ENCODE results near the gene CYB561A3.
A peak's percentile ranks its signal among the peaks of the same experiment; 100 is the strongest.
"Not testable (repeated sequence)": the region's sequence is repeated elsewhere in the genome, so short reads cannot be mapped to it uniquely, and the experiment has no call there.

Gene CYB561A3

GRCh38 chr11:61384271-61385242, 22.9 kb upstream of the CYB561A3 start:
- DNase-seq (ENCODE audit: low read depth) = peak; percentile 77
- H3K4me3 ChIP-seq (ENCODE audit: low read depth, low read length) = no peak overlapping the region
- TF ChIP-seq CTCF (IDR thresholded peaks at IDR 0.05; ENCODE audit: low read depth, low read length) (peak; percentile 66), MAX (IDR thresholded peaks at IDR 0.05; ENCODE audit: low read depth, low read length) (no peak), POLR2A (IDR thresholded peaks at IDR 0.05; ENCODE audit: extremely low read depth, insufficient read length) (no peak), MYC (IDR thresholded peaks at IDR 0.05; ENCODE audit: low read depth, low read length) (peak; percentile 35)

DNA sequence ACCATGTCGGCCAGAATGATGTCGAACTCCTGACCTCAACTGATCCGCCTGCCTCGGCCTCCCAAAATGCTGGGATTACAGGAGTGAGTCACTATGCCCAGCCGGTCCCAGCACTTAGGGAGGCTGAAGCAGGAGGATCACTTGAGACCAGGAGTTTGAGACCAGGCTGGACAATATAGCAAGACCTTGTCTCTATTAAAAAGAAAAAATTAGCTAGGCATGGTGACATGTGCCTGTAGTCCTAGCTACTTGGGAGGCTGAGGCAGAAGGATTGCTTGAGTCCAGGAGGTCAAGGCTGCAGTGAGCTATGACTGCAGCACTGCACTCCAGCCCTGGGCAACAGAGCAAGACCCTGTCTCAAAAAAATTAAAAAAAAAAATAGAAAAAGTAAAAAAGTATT, 22.2 kb upstream of the CYB561A3 start:
- not testable (repeated sequence) for DNase-seq (ENCODE audit: low read depth); H3K4me3 ChIP-seq (ENCODE audit: low read depth, low read length)

DNA sequence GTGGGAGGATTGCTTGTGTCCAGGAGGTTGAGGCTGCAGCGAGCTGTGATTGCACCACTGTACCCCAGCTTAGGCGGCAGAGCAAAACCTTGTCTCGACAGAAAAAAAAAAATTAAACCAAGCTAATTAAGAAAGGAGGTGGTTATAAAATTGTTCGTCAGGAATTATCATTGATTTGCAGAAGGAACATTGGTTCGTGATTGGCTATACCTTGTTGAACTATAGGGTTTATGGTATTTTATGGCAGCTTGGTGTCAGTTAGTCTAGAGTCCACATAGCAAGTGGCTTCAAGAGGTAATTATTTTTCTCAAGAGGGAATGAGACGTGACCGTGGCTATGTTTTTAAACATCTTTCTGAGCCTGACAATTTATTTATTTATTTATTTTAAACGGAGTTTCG, 19.2 kb upstream of the CYB561A3 start:
- no peak overlapping the region for H3K4me3 ChIP-seq (ENCODE audit: low read depth, low read length)
- no peak for TF ChIP-seq MAX (IDR thresholded peaks at IDR 0.05; ENCODE audit: low read depth, low read length)
- no peak for TF ChIP-seq POLR2A (IDR thresholded peaks at IDR 0.05; ENCODE audit: extremely low read depth, insufficient read length)
- TF ChIP-seq CTCF (IDR thresholded peaks at IDR 0.05; ENCODE audit: low read depth, low read length) = no peak
- DNase-seq (ENCODE audit: low read depth) = no peak

- peak; percentile 95 for DNase-seq (ENCODE audit: low read depth)
- TF ChIP-seq MYC (IDR thresholded peaks at IDR 0.05; ENCODE audit: low read depth, low read length) (peak; percentile 45), POLR2A (IDR thresholded peaks at IDR 0.05; ENCODE audit: extremely low read depth, insufficient read length) (no peak)
- H3K4me3 ChIP-seq (ENCODE audit: low read depth, low read length) = no peak overlapping the region
These were observed 17.1 kb upstream of the CYB561A3 start for GRCh38 chr11:61378713-61379313.

DNA sequence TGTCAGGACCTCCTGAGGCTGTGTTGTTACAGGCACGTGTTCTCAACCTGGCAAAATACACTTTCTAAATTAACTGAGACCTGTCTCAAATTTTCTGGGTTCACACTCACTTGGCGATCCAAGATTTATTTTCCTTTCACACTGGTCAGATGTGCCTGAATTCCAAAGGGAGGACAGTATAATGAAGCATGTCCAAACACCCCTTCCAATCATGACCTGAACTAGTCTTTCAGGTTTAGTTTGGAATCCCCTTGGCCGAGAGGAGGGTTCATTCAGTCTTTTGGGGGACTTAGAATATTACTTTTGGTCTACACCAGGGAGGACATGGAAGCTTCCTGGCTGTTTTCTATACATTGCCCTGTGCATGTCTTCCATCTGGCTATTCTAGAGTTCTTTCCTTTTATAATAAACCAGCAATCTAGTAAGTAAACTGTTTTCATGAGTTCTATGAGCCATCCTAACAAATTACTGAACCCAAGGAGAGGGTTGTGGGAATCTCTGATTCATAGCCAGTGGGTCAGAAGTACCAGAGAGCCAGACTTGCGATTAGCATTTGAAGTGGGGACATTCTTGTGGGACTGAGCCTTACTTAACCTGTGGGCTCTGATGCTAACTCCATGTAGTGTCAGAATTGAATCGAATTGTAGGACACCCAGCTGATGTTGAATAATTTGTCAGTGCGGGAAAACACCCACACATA, 15.9 kb upstream of the CYB561A3 start:
- no peak overlapping the region for H3K4me3 ChIP-seq (ENCODE audit: low read depth, low read length)
- no peak for TF ChIP-seq POLR2A (IDR thresholded peaks at IDR 0.05; ENCODE audit: extremely low read depth, insufficient read length)
- no peak for DNase-seq (ENCODE audit: low read depth)

- TF ChIP-seq CTCF (IDR thresholded peaks at IDR 0.05; ENCODE audit: low read depth, low read length) (no peak), MYC (IDR thresholded peaks at IDR 0.05; ENCODE audit: low read depth, low read length) (no peak), POLR2A (IDR thresholded peaks at IDR 0.05; ENCODE audit: extremely low read depth, insufficient read length) (no peak), MAX (IDR thresholded peaks at IDR 0.05; ENCODE audit: low read depth, low read length) (no peak)
- no peak overlapping the region for H3K4me3 ChIP-seq (ENCODE audit: low read depth, low read length)
- DNase-seq (ENCODE audit: low read depth) = no peak
These were observed 14.1 kb upstream of the CYB561A3 start for GRCh38 chr11:61375761-61376108.

DNA sequence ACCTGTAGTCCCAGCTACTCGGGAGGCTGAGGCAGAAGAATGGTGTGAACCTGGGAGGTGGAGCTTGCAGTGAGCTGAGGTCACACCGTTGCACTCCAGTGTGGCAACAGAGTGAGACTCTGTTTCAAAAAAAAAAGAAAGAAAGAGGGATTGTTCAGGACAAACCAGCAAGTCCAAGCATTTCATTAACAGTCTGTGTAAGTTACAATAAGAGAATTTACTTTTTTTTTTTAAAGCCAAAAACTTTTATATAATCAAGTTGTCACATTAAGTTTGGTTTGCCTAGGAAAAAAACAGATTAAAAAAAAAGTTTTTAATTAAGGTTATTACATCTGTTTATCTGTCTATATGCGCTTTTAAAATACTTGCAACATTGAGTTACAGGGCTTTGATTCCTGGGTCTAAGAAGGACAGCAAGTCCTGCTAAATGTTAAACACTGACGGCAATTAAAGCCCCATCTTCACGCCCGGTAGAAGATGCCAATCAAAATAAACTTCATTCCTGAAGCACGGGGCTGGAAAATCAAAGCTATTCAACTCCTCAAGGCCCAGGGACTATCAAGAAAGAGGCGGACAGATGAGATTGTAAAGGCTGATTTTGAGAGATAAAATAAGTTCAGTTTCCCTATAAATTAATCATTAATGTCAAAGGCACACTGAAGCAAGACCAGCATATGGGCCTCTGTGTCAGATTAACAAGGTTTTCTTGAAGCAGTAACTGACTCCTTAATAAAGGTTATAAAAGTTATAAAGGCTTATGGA, 11.2 kb upstream of the CYB561A3 start:
- no peak for DNase-seq (ENCODE audit: low read depth)
- H3K4me3 ChIP-seq (ENCODE audit: low read depth, low read length) = no peak overlapping the region
- no peak for TF ChIP-seq POLR2A (IDR thresholded peaks at IDR 0.05; ENCODE audit: extremely low read depth, insufficient read length)
